ENCODE results near the gene ZDHHC9. TPM values are rescaled to one million over a fixed set of nuclear protein-coding genes. Genes with fewer than 3 reads are reported as not detected.

The ZDHHC9 gene
- total and polyA plus RNA-seq, 4 donors: 17.4 to 74.6 (median 40.6) TPM

- peaks cover 0 to 8% (median 3%) of the 10 kb centered on the region in 4 donors for H3K36me3 ChIP-seq (ENCODE audit: control insufficient read depth in 4 of 4, insufficient read depth in 4 of 4, low read length in 4 of 4)
- TF ChIP-seq, protein P1, sequence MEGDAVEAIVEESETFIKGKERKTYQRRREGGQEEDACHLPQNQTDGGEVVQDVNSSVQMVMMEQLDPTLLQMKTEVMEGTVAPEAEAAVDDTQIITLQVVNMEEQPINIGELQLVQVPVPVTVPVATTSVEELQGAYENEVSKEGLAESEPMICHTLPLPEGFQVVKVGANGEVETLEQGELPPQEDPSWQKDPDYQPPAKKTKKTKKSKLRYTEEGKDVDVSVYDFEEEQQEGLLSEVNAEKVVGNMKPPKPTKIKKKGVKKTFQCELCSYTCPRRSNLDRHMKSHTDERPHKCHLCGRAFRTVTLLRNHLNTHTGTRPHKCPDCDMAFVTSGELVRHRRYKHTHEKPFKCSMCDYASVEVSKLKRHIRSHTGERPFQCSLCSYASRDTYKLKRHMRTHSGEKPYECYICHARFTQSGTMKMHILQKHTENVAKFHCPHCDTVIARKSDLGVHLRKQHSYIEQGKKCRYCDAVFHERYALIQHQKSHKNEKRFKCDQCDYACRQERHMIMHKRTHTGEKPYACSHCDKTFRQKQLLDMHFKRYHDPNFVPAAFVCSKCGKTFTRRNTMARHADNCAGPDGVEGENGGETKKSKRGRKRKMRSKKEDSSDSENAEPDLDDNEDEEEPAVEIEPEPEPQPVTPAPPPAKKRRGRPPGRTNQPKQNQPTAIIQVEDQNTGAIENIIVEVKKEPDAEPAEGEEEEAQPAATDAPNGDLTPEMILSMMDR (IDR thresholded peaks at IDR 0.05; ENCODE audit: control extremely low read depth, extremely low read depth): no peak
- H3K9me3 ChIP-seq (ENCODE audit: control insufficient read depth in 4 of 4, insufficient read depth in 3 of 4, low read length in 3 of 4): no peaks in the 10 kb centered on the region
- DNase-seq (no peak), ATAC-seq (ENCODE audit: insufficient read depth, low FRiP score) (no peak)
- no peak overlapping the region for H3K9ac ChIP-seq (ENCODE audit: insufficient read depth in 1 of 2, low read length in 2 of 2)
- no peak overlapping the region for H3K27ac ChIP-seq (ENCODE audit: low read depth in 1 of 2, low read length in 1 of 2)
- no peak overlapping the region for H3K4me3 ChIP-seq
- WGBS, 2 donors: 62 to 64% methylated on average over 4 of the region's 4 CpGs
- H3K4me1 ChIP-seq (ENCODE audit: control insufficient read depth in 5 of 5, insufficient read depth in 5 of 5, low read length in 5 of 5): no peaks in the 10 kb centered on the region
- H3K27me3 ChIP-seq (ENCODE audit: control insufficient read depth in 3 of 3, insufficient read depth in 3 of 3, low read length in 2 of 3): no peaks in the 10 kb centered on the region
Observed at GRCh38 chrX:129825746-129826505, 17.8 kb downstream of the ZDHHC9 start.

DNA sequence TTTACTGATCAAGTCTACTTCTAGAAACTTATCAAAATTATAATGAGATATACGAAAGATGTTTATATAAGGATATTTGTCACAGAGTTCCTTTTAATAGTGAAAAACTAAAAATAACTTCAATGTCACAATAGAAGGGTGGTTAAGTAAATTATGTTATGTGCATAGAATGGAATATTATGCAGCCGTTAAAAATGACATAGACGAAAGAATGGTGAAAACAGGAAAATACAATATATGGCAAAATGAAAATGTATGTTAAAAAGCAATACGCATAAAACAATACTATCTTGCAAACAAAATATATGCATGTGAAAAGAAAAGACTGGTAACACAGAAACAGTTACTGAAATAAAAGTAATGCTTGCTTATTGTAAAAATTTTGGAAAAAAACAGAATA lies 19.1 kb downstream of the ZDHHC9 start:
- DNase-seq (no peak), ATAC-seq (ENCODE audit: insufficient read depth, low FRiP score) (no peak)
- no peak overlapping the region for H3K9ac ChIP-seq (ENCODE audit: insufficient read depth in 1 of 2, low read length in 2 of 2)
- H3K4me1 ChIP-seq (ENCODE audit: control insufficient read depth in 5 of 5, insufficient read depth in 5 of 5, low read length in 5 of 5): no peaks in the 10 kb centered on the region
- WGBS, 2 donors: 94 to 95% methylated on average over 4 of the region's 4 CpGs
- TF ChIP-seq, protein P1 (IDR thresholded peaks at IDR 0.05; ENCODE audit: control extremely low read depth, extremely low read depth): no peak
- H3K4me3 ChIP-seq: no peak overlapping the region
- no peak overlapping the region for H3K27ac ChIP-seq (ENCODE audit: low read depth in 1 of 2, low read length in 1 of 2)
- no peaks in the 10 kb centered on the region for H3K9me3 ChIP-seq (ENCODE audit: control insufficient read depth in 4 of 4, insufficient read depth in 3 of 4, low read length in 3 of 4)
- H3K36me3 ChIP-seq (ENCODE audit: control insufficient read depth in 4 of 4, insufficient read depth in 4 of 4, low read length in 4 of 4): peaks cover 0 to 8% (median 3%) of the 10 kb centered on the region in 4 donors
- H3K27me3 ChIP-seq (ENCODE audit: control insufficient read depth in 3 of 3, insufficient read depth in 3 of 3, low read length in 2 of 3): no peaks in the 10 kb centered on the region

GRCh38 chrX:129823522-129823921 lies 20.2 kb downstream of the ZDHHC9 start:
- ATAC-seq (ENCODE audit: insufficient read depth, low FRiP score): no peak
- H3K36me3 ChIP-seq (ENCODE audit: control insufficient read depth in 4 of 4, insufficient read depth in 4 of 4, low read length in 4 of 4): peaks cover 0 to 8% (median 3%) of the 10 kb centered on the region in 4 donors
- no peak overlapping the region for H3K4me3 ChIP-seq
- no peaks in the 10 kb centered on the region for H3K27me3 ChIP-seq (ENCODE audit: control insufficient read depth in 3 of 3, insufficient read depth in 3 of 3, low read length in 2 of 3)
- no peak overlapping the region for H3K27ac ChIP-seq (ENCODE audit: low read depth in 1 of 2, low read length in 1 of 2)
- TF ChIP-seq, protein P1 (IDR thresholded peaks at IDR 0.05; ENCODE audit: control extremely low read depth, extremely low read depth): no peak
- H3K9me3 ChIP-seq (ENCODE audit: control insufficient read depth in 4 of 4, insufficient read depth in 3 of 4, low read length in 3 of 4): no peaks in the 10 kb centered on the region
- WGBS, 2 donors: 25 to 79% methylated on average over 6 of the region's 6 CpGs
- no peak overlapping the region for H3K9ac ChIP-seq (ENCODE audit: insufficient read depth in 1 of 2, low read length in 2 of 2)
- H3K4me1 ChIP-seq (ENCODE audit: control insufficient read depth in 5 of 5, insufficient read depth in 5 of 5, low read length in 5 of 5): no peaks in the 10 kb centered on the region
- no peak for DNase-seq
